ENCODE data around the gene WDR81. TPM values are rescaled to one million over a fixed set of nuclear protein-coding genes. Genes with fewer than 3 reads are reported as not detected.

Gene WDR81
- total and polyA plus RNA-seq, 7 experiments from 2014 or later, result 9.8 to 55.1 (median 36.6) TPM

GRCh38 chr17:1710807-1711553, 13.5 kb upstream of the WDR81 start:
- no peak for ATAC-seq
- H3K27ac Mint-ChIP-seq, result peak overlapping the region in 4 of 9 donors; percentile 6 to 77 (median 42)

GRCh38 chr17:1711804-1712203, 12.7 kb upstream of the WDR81 start:
- H3K4me1 ChIP-seq (ENCODE audit: control insufficient read depth in 2 of 2, insufficient read depth in 2 of 2, low read length in 2 of 2), result peaks cover 14 to 20% of the 10 kb centered on the region in 2 donors
- H3K27me3 ChIP-seq (ENCODE audit: control insufficient read depth in 2 of 2, insufficient read depth in 2 of 2, low read length in 2 of 2), result peaks cover 0 to 7% of the 10 kb centered on the region in 2 donors
- DNase-seq (no peak), ATAC-seq (no peak)
- peak overlapping the region in 1 of 9 donors; percentile 42 for H3K27ac Mint-ChIP-seq
- peak overlapping the region in 7 of 10 donors; percentile 28 to 85 (median 74) for H3K4me3 Mint-ChIP-seq
- CTCF ChIA-PET, result interaction anchor here (0.8 to 1.3 kb wide), 2 partner anchors 9 to 28 kb away, joined by 3 read pairs; no protein-coding TSS in a partner anchor
- intact Hi-C loops (cut with micrococcal nuclease), result no loop called here
- no peak overlapping the region for H3K4me3 ChIP-seq (ENCODE audit: low read length)
- no peaks in the 10 kb centered on the region for H3K9me3 Mint-ChIP-seq
- H3K9me3 ChIP-seq (ENCODE audit: control insufficient read depth in 2 of 3, low read length in 3 of 3), result no peaks in the 10 kb centered on the region
- no peaks in the 10 kb centered on the region for H3K36me3 ChIP-seq (ENCODE audit: control insufficient read depth in 2 of 3, insufficient read depth in 3 of 3, low read length in 3 of 3)
- no peak overlapping the region for H3K27ac ChIP-seq (ENCODE audit: low read depth, low read length)
- H3K36me3 Mint-ChIP-seq, result peaks cover 0 to 13% (median 0%) of the 10 kb centered on the region in 5 donors
- H3K4me1 Mint-ChIP-seq, result peaks cover 10 to 29% (median 22%) of the 10 kb centered on the region in 7 donors
- POLR2A ChIA-PET, result interaction anchor here (0.5 to 1.1 kb wide), 4 partner anchors 12 to 103 kb away, joined by 3 to 4 read pairs (median 4); partner anchors contain the start of gene WDR81
- H3K27me3 Mint-ChIP-seq, result peaks cover 4 to 33% (median 18%) of the 10 kb centered on the region in 5 donors

More at GRCh38 chr17:1710807-1711553, 13.5 kb upstream of the WDR81 start:
- H3K27me3 ChIP-seq (ENCODE audit: control insufficient read depth in 2 of 2, insufficient read depth in 2 of 2, low read length in 2 of 2), result peaks cover 0 to 7% of the 10 kb centered on the region in 2 donors
- H3K9me3 Mint-ChIP-seq, result no peaks in the 10 kb centered on the region
- H3K36me3 Mint-ChIP-seq, result peaks cover 0 to 13% (median 0%) of the 10 kb centered on the region in 5 donors
- intact Hi-C loops (cut with micrococcal nuclease), result no loop called here
- CTCF ChIA-PET, result interaction anchor here (0.8 to 1.2 kb wide), 2 partner anchors 10 to 31 kb away, joined by 3 read pairs; no protein-coding TSS in a partner anchor
- POLR2A ChIA-PET, result interaction anchor here (0.6 to 1.1 kb wide), 3 partner anchors 13 to 104 kb away, joined by 3 to 4 read pairs (median 4); partner anchors contain the start of gene WDR81
- H3K9me3 ChIP-seq (ENCODE audit: control insufficient read depth in 2 of 3, low read length in 3 of 3), result no peaks in the 10 kb centered on the region
- no peak overlapping the region for H3K27ac ChIP-seq (ENCODE audit: low read depth, low read length)
- DNase-seq, result peak in 4 of 9 donors; percentile 27 to 39 (median 34)
- no peaks in the 10 kb centered on the region for H3K36me3 ChIP-seq (ENCODE audit: control insufficient read depth in 2 of 3, insufficient read depth in 3 of 3, low read length in 3 of 3)
- H3K4me1 Mint-ChIP-seq, result peaks cover 10 to 29% (median 21%) of the 10 kb centered on the region in 7 donors
- H3K4me1 ChIP-seq (ENCODE audit: control insufficient read depth in 2 of 2, insufficient read depth in 2 of 2, low read length in 2 of 2), result peaks cover 14 to 20% of the 10 kb centered on the region in 2 donors
- H3K4me3 ChIP-seq (ENCODE audit: low read length), result no peak overlapping the region
- H3K4me3 Mint-ChIP-seq, result peak overlapping the region; percentile 37 to 88 (median 75)
- H3K27me3 Mint-ChIP-seq, result peaks cover 4 to 37% (median 18%) of the 10 kb centered on the region in 5 donors

- H3K27ac ChIP-seq (ENCODE audit: low read depth, low read length), result no peak overlapping the region
Measured at GRCh38 chr17:1712271-1712670, 12.2 kb upstream of the WDR81 start.

GRCh38 chr17:1713160-1713877, 11.2 kb upstream of the WDR81 start:
- Mint-ChIP-seq H3K27me3 (peaks cover 0 to 23% (median 6%) of the 10 kb centered on the region in 5 donors), H3K4me1 (peaks cover 20 to 40% (median 31%) of the 10 kb centered on the region in 7 donors), H3K36me3 (peaks cover 0 to 13% (median 0%) of the 10 kb centered on the region in 5 donors), H3K4me3 (peak overlapping the region in 2 of 10 donors; percentile 5 to 97), H3K27ac (no peak overlapping the region), H3K9me3 (no peaks in the 10 kb centered on the region)
- H3K36me3 ChIP-seq (ENCODE audit: control insufficient read depth in 2 of 3, insufficient read depth in 3 of 3, low read length in 3 of 3), result no peaks in the 10 kb centered on the region
- H3K27ac ChIP-seq (ENCODE audit: low read depth, low read length), result no peak overlapping the region
- DNase-seq (no peak), ATAC-seq (no peak)
- H3K4me3 ChIP-seq (ENCODE audit: low read length), result no peak overlapping the region
- ChIA-PET POLR2A (interaction anchor here (0.6 to 1.2 kb wide), 3 partner anchors 32 to 120 kb away, joined by 3 read pairs; partner anchors contain the start of gene SMYD4), CTCF (interaction anchor here (0.6 to 1.3 kb wide), 2 partner anchors 30 to 83 kb away, joined by 3 read pairs; no protein-coding TSS in a partner anchor)
- intact Hi-C loops (cut with micrococcal nuclease), result no loop called here
- H3K4me1 ChIP-seq (ENCODE audit: control insufficient read depth in 2 of 2, insufficient read depth in 2 of 2, low read length in 2 of 2), result peaks cover 20 to 30% of the 10 kb centered on the region in 2 donors
- H3K27me3 ChIP-seq (ENCODE audit: control insufficient read depth in 2 of 2, insufficient read depth in 2 of 2, low read length in 2 of 2), result peaks cover 0 to 7% of the 10 kb centered on the region in 2 donors
- no peaks in the 10 kb centered on the region for H3K9me3 ChIP-seq (ENCODE audit: control insufficient read depth in 2 of 3, low read length in 3 of 3)

More at GRCh38 chr17:1712271-1712670, 12.2 kb upstream of the WDR81 start:
- H3K36me3 Mint-ChIP-seq, result peaks cover 0 to 13% (median 0%) of the 10 kb centered on the region in 5 donors
- peaks cover 15 to 22% of the 10 kb centered on the region in 2 donors for H3K4me1 ChIP-seq (ENCODE audit: control insufficient read depth in 2 of 2, insufficient read depth in 2 of 2, low read length in 2 of 2)
- H3K9me3 Mint-ChIP-seq, result no peaks in the 10 kb centered on the region
- H3K27me3 Mint-ChIP-seq, result peaks cover 4 to 30% (median 14%) of the 10 kb centered on the region in 5 donors
- DNase-seq, result no peak
- peaks cover 14 to 33% (median 26%) of the 10 kb centered on the region in 7 donors for H3K4me1 Mint-ChIP-seq
- intact Hi-C loops (cut with micrococcal nuclease), result no loop called here
- no peak overlapping the region for H3K4me3 ChIP-seq (ENCODE audit: low read length)
- peaks cover 0 to 7% of the 10 kb centered on the region in 2 donors for H3K27me3 ChIP-seq (ENCODE audit: control insufficient read depth in 2 of 2, insufficient read depth in 2 of 2, low read length in 2 of 2)
- POLR2A ChIA-PET, result interaction anchor here (0.5 to 0.6 kb wide), 3 partner anchors 24 to 117 kb away, joined by 3 to 4 read pairs (median 3); partner anchors contain the start of gene SMYD4
- no peaks in the 10 kb centered on the region for H3K36me3 ChIP-seq (ENCODE audit: control insufficient read depth in 2 of 3, insufficient read depth in 3 of 3, low read length in 3 of 3)
- H3K4me3 Mint-ChIP-seq, result peak overlapping the region in 3 of 10 donors; percentile 17 to 75 (median 35)
- ATAC-seq, result no peak
- peak overlapping the region in 1 of 9 donors; percentile 42 for H3K27ac Mint-ChIP-seq
- CTCF ChIA-PET, result interaction anchor here (0.6 to 1.3 kb wide), 2 partner anchors 29 to 111 kb away, joined by 3 to 4 read pairs; no protein-coding TSS in a partner anchor
- no peaks in the 10 kb centered on the region for H3K9me3 ChIP-seq (ENCODE audit: control insufficient read depth in 2 of 3, low read length in 3 of 3)

GRCh38 chr17:1713878-1714426, 10.6 kb upstream of the WDR81 start:
- Mint-ChIP-seq H3K4me1 (peaks cover 20 to 45% (median 31%) of the 10 kb centered on the region in 7 donors), H3K27me3 (peaks cover 0 to 20% (median 6%) of the 10 kb centered on the region in 5 donors), H3K4me3 (peak overlapping the region in 7 of 10 donors; percentile 49 to 97 (median 63)), H3K27ac (peak overlapping the region in 3 of 9 donors; percentile 38 to 72 (median 65)), H3K36me3 (peaks cover 0 to 13% (median 0%) of the 10 kb centered on the region in 5 donors), H3K9me3 (no peaks in the 10 kb centered on the region)
- ATAC-seq (no peak), DNase-seq (no peak)
- H3K4me3 ChIP-seq (ENCODE audit: low read length), result no peak overlapping the region
- ChIA-PET POLR2A (interaction anchor here (1.2 kb wide), 1 partner anchor 120 kb away, joined by 3 read pairs; no protein-coding TSS in a partner anchor), CTCF (no interaction called here)
- intact Hi-C loops (cut with micrococcal nuclease), result no loop called here
- peaks cover 0 to 7% of the 10 kb centered on the region in 2 donors for H3K27me3 ChIP-seq (ENCODE audit: control insufficient read depth in 2 of 2, insufficient read depth in 2 of 2, low read length in 2 of 2)
- H3K9me3 ChIP-seq (ENCODE audit: control insufficient read depth in 2 of 3, low read length in 3 of 3), result no peaks in the 10 kb centered on the region
- no peak overlapping the region for H3K27ac ChIP-seq (ENCODE audit: low read depth, low read length)
- no peaks in the 10 kb centered on the region for H3K36me3 ChIP-seq (ENCODE audit: control insufficient read depth in 2 of 3, insufficient read depth in 3 of 3, low read length in 3 of 3)
- peaks cover 20 to 30% of the 10 kb centered on the region in 2 donors for H3K4me1 ChIP-seq (ENCODE audit: control insufficient read depth in 2 of 2, insufficient read depth in 2 of 2, low read length in 2 of 2)

Data from naive thymus-derived CD4-positive, alpha-beta T cell (primary cell).